Left cardiac atrium (tissue), 4 donors: ENCODE results near the gene IVNS1ABP. TPM values are rescaled to one million over a fixed set of nuclear protein-coding genes. Genes with fewer than 3 reads are reported as not detected.

ENCODE experiments used
- ATAC-seq, 2 donors: fragments of 200-7000 bp; cut with Tn5 transposase; one replicate each; pipeline ENCODE4 v1.9.1; 2020; ENCODE audit warnings: mild to moderate bottlenecking in 2 of 2, moderate library complexity in 2 of 2
- DNase-seq: peaks from one replicate; pipeline ENCODE4 v3.0.0-alpha.2; 2020
- intact Hi-C, 2 donors: fragments of 100-400 bp; cut with DNase I; formaldehyde crosslinking; loops; one replicate each; pipeline versions ENCODE4 v1.14.1 to v1.15.1; 2022 to 2023
- total RNA-seq, 2 donors: library from RNA; stranded (reverse); fragmentation: NEBNext Ultra II Directional; extraction: Animal tissue kit (Norgen Biotek cat#: 25700); gene quantifications; one replicate each; pipeline ENCODE4 v1.2.1, GENCODE V29; 2021
- donor health status: DM: no; HTN: yes; CAD: no.
- donor health status: DM: no; HTN: yes; CAD: no; lungs with severe emphysema.
- donor health status: DM: yes; HTN: yes; CAD: no.
- donor health status: Dilated cardiomyopathy.

Gene IVNS1ABP
- total RNA-seq, 2 donors from 2014 or later = 33.2 to 33.3 TPM

- DNase-seq (no peak), ATAC-seq (no peak)
- intact Hi-C loops = no loop called here
Observed at GRCh38 chr1:185309566-185309965, 7.5 kb downstream of the IVNS1ABP start.

DNA sequence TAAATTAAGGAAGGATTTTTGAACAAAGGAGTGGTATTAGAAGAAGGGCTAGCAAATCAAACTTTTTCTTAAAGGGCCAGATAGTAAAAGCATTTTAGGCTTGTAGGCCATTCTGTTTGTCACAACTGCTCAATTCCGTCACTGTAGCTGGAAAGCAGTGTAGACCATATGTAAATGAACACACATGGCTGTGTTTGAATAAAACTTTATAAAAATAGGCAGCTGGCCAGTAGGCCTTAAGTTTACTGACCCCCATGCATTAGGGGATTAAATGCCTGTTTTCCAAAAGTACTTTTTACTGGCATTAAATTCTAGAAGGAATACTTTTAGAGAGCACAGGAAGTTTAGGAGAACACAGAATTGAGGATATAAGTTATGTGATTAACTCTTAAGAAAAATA lies 8.9 kb downstream of the IVNS1ABP start:
- intact Hi-C loops = no loop called here
- ATAC-seq = no peak
- no peak for DNase-seq

DNA sequence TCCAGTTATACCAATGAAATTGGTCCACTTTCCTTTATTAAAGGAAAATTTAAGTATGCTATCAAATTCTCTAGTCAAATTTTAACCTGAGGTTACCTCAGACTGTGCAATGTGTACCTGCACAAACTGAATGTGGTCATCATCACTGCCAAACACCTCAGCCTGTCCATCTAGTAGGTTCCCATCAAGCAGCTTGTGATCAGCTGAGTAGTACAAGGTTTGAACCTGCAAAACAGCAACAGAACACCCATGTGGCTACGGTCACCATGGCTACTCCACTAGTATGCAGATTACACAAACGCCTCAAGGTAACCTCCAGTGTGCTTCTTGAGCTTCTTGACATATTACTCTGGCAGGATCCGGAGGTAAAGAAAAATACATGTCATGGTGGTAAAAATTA lies 11.6 kb downstream of the IVNS1ABP start:
- intact Hi-C loops = no loop called here

GRCh38 chr1:185300152-185300551 lies 16.9 kb downstream of the IVNS1ABP start:
- intact Hi-C loops = no loop called here
- DNase-seq (no peak), ATAC-seq (no peak)

More for the DNA sequence above, 11.6 kb downstream of the IVNS1ABP start:
- ATAC-seq = no peak
- DNase-seq = no peak

DNA sequence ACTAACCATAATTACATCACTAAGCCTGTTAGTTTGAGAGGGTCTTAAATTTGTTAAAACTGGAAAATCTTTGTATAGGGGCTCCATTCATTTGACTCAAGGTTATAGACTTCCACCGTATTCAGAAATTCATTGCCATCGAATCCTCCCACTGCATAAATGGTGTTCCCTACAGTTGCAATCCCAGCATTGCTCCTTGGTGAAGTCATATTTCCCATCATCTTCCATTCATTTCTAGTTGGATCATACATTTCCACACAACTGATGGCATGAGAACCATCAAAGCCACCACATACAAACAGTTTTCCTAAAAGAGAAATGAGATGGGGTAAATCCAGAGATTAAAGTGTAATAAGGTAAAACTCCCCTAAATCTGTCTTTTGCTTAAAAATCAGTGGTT lies 19.1 kb downstream of the IVNS1ABP start:
- no peak for ATAC-seq
- intact Hi-C loops = no loop called here

DNA sequence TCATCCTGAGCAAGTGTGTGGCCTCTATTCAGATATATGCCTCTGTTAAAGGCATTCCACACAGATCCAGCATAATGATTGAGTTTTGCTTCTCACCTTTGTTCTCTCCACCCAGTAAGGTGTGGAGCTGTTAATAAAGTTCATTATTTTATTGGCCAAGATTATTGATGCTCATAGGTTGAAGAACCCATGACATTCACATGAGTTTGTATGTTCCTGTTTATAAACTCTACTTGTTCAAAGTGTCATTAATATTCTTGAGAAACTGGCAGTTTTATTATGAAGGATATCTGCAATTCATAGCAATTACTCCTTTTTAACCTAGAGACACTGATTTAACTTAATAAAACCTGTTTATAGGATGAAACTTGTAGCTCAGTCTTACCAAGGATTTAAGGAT lies 22.0 kb downstream of the IVNS1ABP start:
- no peak for ATAC-seq

More for the DNA sequence above, 19.1 kb downstream of the IVNS1ABP start:
- DNase-seq = no peak

DNA sequence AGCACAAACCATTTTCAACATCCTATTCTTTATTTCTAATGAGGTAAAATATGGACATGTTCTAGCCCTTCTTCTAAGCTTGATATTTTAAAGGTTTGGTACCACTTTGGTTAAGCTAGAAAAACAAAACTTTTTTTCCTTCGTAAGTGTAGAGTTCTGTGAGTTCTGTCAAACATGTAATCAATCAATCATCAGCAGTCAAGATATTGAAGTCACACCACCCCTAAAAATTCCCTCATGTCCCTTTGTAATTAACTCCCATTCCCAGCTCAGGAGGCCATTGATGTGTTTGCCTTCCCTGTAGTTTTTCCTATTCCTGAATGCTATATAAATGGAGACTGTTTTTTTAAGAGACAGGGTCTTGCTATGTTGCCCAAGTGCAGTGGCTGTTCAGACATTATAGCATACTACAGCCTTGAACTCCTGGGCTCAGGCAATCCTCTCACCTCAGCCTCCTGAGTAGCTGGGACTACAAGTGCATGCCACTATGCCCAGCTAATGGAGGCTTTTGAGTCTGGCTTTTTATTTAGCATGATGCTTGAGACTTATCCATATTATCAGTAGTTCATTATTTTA lies 23.0 kb downstream of the IVNS1ABP start:
- intact Hi-C loops = no loop called here
- DNase-seq (no peak), ATAC-seq (no peak)

More for the DNA sequence above, 22.0 kb downstream of the IVNS1ABP start:
- intact Hi-C loops = no loop called here
- DNase-seq = no peak

- DNase-seq = peak; percentile 25
Observed at GRCh38 chr1:185292237-185292636, 24.8 kb downstream of the IVNS1ABP start.

DNA sequence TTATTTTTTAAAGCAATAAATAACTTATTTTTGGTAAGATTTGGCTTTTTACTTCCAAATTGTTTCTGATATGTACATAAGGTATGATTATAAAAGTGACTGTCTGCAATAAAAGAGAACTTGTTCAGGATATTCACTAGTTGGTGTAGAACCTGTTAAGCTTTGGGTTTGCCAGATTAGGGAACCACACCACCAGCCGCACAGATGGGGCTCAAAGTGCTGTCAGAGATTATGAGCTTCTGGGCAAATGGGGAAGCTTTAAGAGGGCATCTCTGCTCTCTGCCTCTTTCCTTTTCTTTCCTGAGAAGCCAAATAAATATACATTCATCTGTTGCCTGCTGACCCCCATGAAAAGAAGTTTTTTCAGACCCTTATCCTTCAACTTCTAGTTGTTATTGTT lies 25.4 kb downstream of the IVNS1ABP start:
- ATAC-seq = peak in 1 of 2 donors; percentile 15
- intact Hi-C loops = no loop called here
- no peak for DNase-seq

More at GRCh38 chr1:185292237-185292636, 24.8 kb downstream of the IVNS1ABP start:
- peak; percentile 36 to 44 for ATAC-seq
- intact Hi-C loops = no loop called here

DNA sequence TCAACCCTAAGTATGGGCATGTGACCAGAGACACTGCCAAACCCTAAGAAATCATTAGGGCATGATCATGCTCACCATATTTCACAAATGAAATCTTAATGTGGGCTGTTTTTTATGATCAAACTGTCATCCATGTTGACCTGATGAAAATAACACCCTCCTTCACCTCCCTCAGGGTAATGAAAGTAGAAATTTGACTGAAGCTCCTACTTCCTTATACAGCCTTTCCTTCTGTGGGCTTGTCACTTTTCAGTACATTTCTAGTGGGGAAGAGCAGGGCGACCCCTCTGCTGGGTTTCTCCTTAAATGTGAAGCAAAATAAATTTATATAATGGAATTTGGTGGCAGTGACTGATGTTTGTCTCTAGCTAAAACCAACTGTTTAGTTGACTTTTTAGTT lies 25.9 kb downstream of the IVNS1ABP start:
- intact Hi-C loops = no loop called here
- ATAC-seq (no peak), DNase-seq (no peak)

DNA sequence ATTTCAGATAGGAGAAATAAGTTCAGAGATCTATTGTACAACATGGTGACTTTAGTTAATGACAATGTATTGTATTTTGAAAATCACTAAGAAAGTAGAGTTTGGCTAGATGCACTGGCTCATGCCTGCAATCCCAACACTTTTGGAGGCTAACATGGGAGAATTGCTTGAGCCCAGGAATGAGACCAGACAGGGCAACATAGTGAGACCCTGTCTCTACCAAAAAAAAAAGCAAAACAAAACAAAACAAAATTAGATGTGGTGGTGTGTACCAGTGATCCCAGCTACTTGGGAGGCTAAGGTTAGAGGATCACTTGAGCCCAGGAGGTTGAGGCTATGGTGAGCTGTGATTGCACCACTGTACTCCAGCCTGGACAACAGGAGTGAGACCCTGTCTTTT lies 27.2 kb downstream of the IVNS1ABP start:
- DNase-seq = no peak
- ATAC-seq = no peak
- intact Hi-C loops = no loop called here

DNA sequence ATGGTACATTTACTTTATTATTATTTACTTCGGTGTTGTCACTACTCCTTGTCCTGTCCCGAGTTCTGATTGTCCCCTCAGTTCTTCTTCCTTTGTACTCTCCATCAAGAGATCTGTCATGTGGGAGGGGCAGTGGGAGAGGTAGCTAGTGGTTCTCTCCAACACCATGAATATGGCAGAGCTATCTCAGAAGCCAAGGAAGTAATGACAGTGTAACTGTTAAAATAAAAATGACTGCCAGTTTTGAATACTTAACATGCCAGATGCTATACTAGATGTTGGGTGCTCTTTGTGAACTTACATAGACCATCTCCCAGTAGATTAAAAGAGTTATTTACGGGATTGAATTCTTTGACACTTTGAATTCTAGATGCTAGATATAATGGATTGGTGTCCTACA lies 28.6 kb downstream of the IVNS1ABP start:
- intact Hi-C loops = no loop called here
- DNase-seq (no peak), ATAC-seq (peak in 1 of 2 donors; percentile 51)

DNA sequence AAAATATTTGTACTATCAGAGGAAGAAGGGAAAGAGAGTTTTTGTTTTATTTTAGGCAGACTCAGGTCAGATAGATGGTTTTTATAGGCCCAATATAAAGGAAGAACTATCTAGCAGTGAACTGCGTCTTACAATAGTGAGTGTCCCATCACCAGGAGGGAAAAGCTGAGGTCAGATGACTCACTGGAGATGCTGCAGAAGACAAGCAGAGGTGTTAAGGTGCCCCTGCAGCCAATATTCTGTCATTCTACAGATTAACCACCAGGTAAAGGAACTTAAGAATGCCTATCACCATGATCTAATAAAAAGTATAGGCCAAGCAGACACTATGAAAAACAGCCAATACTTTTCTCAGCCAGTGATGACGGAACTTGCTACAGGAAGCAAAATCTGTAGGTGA lies 29.6 kb downstream of the IVNS1ABP start:
- intact Hi-C loops = no loop called here
- ATAC-seq (no peak), DNase-seq (no peak)

DNA sequence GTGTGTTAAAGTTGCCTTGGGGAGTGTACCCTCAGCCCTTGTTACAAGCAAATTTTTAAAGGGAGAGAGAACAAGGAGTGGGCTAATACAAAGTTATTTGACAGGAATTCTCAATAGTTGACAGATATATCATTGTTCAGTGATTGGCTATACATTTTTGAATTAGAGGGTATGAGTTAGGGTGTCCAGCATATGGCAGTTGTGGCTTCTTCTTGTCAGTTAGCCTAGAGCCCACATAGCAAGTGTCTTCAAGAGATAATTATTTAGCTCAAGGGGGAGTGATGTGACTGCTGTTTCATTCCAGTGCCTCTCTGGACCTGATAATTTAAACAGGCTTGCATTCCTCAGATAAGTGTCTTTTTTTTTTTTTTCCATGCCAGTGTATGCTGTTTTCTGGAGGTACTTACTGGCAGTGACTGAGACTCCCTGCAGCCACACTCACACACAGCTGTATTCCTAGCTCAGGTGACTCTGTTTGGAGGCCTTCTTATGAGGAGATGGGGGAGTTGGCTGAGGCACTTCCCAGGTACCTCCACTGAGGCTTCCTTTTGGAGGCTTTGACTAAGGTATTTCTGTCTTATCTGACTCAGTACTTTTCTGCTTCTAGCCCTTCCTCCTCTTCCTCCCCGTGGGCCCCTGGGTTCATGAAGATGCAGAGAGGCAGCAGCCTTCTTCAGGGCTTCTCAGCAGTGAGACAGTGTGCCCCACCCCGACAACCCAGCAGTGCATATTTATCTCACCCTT lies 32.3 kb downstream of the IVNS1ABP start:
- ATAC-seq (peak in 1 of 2 donors; percentile 20), DNase-seq (no peak)
- intact Hi-C loops = no loop called here

DNA sequence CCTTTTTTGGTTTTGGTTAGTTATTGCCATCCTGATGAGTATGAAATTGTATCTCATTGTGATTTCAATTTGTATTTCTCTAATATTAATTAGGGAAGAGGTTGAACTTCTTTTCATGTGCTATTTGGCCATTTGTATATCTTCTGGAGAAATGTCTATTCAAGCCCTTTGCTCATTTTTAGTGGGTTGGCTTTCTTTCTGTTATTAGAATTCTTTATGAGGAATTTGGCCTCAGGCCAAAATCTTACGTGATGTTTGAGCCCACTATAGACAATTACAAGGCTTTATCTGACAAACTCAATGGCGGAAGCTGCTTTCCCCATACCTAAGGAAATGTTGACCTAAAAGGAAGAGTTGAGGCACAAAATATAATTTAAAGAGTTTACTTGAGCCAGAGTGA lies 32.9 kb downstream of the IVNS1ABP start:
- intact Hi-C loops = no loop called here
- ATAC-seq (no peak), DNase-seq (no peak)

DNA sequence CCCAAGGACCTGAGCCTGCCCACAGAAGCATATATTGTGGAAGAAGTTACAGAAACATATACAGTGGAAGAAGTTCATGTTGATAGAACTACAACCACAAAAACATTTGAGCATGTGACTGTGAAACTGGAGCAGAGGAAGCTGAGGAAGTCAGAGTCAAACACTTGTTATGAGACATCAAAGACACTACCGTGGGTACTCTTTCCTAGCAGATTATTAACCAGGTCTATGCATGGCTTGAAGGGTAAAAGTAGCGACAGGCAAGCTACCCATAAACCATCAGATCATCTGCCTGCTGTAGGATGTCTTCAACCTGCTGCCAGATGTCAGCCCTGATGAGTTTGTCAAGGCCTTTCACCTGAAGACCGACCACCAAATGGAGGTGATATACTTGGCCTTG lies 35.8 kb downstream of the IVNS1ABP start:
- DNase-seq = no peak
- ATAC-seq = no peak
- intact Hi-C loops = no loop called here

- DNase-seq = no peak
- intact Hi-C loops = no loop called here
Observed at GRCh38 chr1:185280589-185280988, 36.5 kb downstream of the IVNS1ABP start.

GRCh38 chr1:185279571-185279970 lies 37.5 kb downstream of the IVNS1ABP start:
- no peak for ATAC-seq
- intact Hi-C loops = no loop called here
- DNase-seq = no peak

More at GRCh38 chr1:185280589-185280988, 36.5 kb downstream of the IVNS1ABP start:
- ATAC-seq = no peak

GRCh38 chr1:185271921-185272320 lies 45.1 kb downstream of the IVNS1ABP start:
- no peak for DNase-seq
- no peak for ATAC-seq

GRCh38 chr1:185268352-185268751 lies 48.7 kb downstream of the IVNS1ABP start:
- ATAC-seq (no peak), DNase-seq (no peak)
- intact Hi-C loops = no loop called here

More at GRCh38 chr1:185271921-185272320, 45.1 kb downstream of the IVNS1ABP start:
- intact Hi-C loops = no loop called here

- ATAC-seq = no peak
- intact Hi-C loops = no loop called here
- no peak for DNase-seq
Observed at GRCh38 chr1:185267701-185268100, 49.3 kb downstream of the IVNS1ABP start.
